ENCODE results near the gene SMURF1. TPM values are rescaled to one million over a fixed set of nuclear protein-coding genes. Genes with fewer than 3 reads are reported as not detected.

SMURF1 gene
- total and polyA plus RNA-seq, 2 of the 8 experiments (the other 6 are each of a cell fraction or from before 2014, with no cell fraction given): 9.6 to 24.5 TPM

DNA sequence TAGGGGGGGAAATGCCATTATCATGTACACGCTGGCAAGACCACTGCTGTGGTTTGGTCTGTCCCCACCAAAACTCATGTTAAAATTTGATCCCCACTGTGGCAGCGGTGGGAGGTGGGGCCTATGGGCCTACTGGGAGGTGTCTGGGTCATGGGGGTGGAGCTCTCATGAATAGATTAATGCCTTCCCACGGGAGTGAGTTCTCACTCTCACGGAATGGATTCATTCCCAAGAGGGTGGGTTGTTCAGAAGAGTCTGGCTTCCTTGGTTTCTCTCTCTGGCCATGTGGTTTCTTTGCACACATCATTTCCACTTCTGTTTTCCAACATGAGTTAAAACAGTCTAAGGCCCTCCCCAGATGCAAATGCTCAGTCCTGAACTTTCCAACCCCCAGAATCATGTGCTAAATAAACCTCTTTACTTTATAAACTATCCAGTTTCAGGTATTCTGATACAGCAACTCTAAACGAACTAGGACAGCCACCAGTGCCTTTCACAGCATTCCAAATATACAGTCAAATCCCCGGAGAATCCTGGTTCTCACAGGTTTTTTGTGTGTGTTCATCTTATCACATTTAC is 44.3 kb downstream of the SMURF1 start:
- Histone ChIP-seq H2BK15ac (ENCODE audit: low read length) (no peak overlapping the region), H4K8ac (ENCODE audit: extremely low read depth, insufficient read depth, low read length) (no peak overlapping the region), H3K4me1 (replicated peaks in 1 of 4; ENCODE audit: control insufficient read depth in 3 of 4, insufficient read depth in 4 of 4, low read length in 3 of 4) (peaks cover 3 to 14% (median 12%) of the 10 kb centered on the region in 4 experiments; a peak in 4 of 7 replicates), H2AFZ (ENCODE audit: low read length) (no peak overlapping the region), H3K56ac (replicated peaks; ENCODE audit: insufficient read length, low read depth, low read length) (no peak overlapping the region), H4K91ac (replicated peaks; ENCODE audit: insufficient read length, low read length) (no peak overlapping the region), H4K20me1 (replicated peaks in 1 of 2; ENCODE audit: control insufficient read depth in 1 of 2, insufficient read depth in 2 of 2, low read length in 2 of 2) (peaks cover 2 to 5% of the 10 kb centered on the region in 2 experiments), H3K23me2 (ENCODE audit: low read depth, low read length) (no peaks in the 10 kb centered on the region), H3K79me2 (ENCODE audit: control insufficient read depth in 1 of 2, insufficient read depth in 2 of 2, low read length in 2 of 2) (peaks cover 4 to 93% of the 10 kb centered on the region in 2 experiments; a peak in 3 of 4 replicates), H3K4me3 (ENCODE audit: extremely low read depth in 1 of 4, insufficient read depth in 2 of 4, low read depth in 3 of 4, low read length in 4 of 4) (peak overlapping the region in 1 of 4 experiments; percentile 30; a peak in 1 of 8 replicates), H3K18ac (ENCODE audit: extremely low read depth, low read length) (no peak overlapping the region), H2BK12ac (ENCODE audit: low read depth, low read length) (no peak overlapping the region), H3K9me3 (ENCODE audit: insufficient read depth in 2 of 2, low read depth in 1 of 2, low read length in 1 of 2) (no peaks in the 10 kb centered on the region), H3K27me3 (replicated peaks in 1 of 4; ENCODE audit: control insufficient read depth in 3 of 4, extremely low read depth in 1 of 4, insufficient read depth in 3 of 4, low read length in 3 of 4) (no peaks in the 10 kb centered on the region), H3K4me2 (ENCODE audit: insufficient read depth in 1 of 2, low read depth in 2 of 2, low read length in 2 of 2) (peak overlapping the region; percentile 12 to 29; a peak in 3 of 4 replicates), H2BK20ac (ENCODE audit: low read length) (no peak overlapping the region), H3K27ac (ENCODE audit: low read depth, low read length) (no peak overlapping the region), H3K9ac (replicated peaks in 1 of 4; ENCODE audit: extremely low read depth in 1 of 4, low read depth in 3 of 4, low read length in 3 of 4) (no peak overlapping the region), H2AK5ac (ENCODE audit: low read depth, low read length) (no peak overlapping the region), H3K23ac (ENCODE audit: insufficient read length) (no peak overlapping the region), H2BK5ac (ENCODE audit: low read depth, low read length) (no peak overlapping the region), H3K4ac (replicated peaks; ENCODE audit: insufficient read length, low read depth, low read length) (no peak overlapping the region), H2BK120ac (replicated peaks; ENCODE audit: low read depth, low read length) (no peak overlapping the region), H3K79me1 (ENCODE audit: low read depth, low read length) (peaks cover 2% of the 10 kb centered on the region; the same call in 1 of the 2 replicates), H3K14ac (ENCODE audit: insufficient read length) (no peak overlapping the region), H3K36me3 (ENCODE audit: control insufficient read depth in 2 of 4, insufficient read depth in 4 of 4, low read length in 3 of 4) (no peaks in the 10 kb centered on the region), H4K5ac (ENCODE audit: insufficient read length, low read depth, low read length) (no peak overlapping the region)
- 65% methylated on average over 6 of the region's 6 CpGs; no CpG with 5 or more reads in 1 of the 2 experiments for WGBS, 2 experiments (ENCODE audit: extremely low coverage in 1 of 2, insufficient coverage in 1 of 2, insufficient read length in 1 of 2, insufficient replicate concordance in 2 of 2, low coverage in 1 of 2, low lambda C conversion rate in 2 of 2, missing lambda C conversion rate in 1 of 2)
- FAIRE-seq (no peak), DNase-seq (ENCODE audit: low read depth in 1 of 2, low spot score in 2 of 2) (no peak)
- ChIA-PET POLR2A (ENCODE audit: partially characterized antibody) (interaction anchor here (1.1 to 1.4 kb wide), 2 partner anchors 45 to 258 kb away, joined by 3 to 4 read pairs; partner anchors contain the start of gene SMURF1), CTCF (ENCODE audit: partially characterized antibody) (interaction anchor here (1.5 kb wide), 1 partner anchor 17 kb away, joined by 7 read pairs; no protein-coding TSS in a partner anchor)
- TF ChIP-seq SUZ12 (IDR thresholded peaks at IDR 0.05; ENCODE audit: low read length) (no peak), PHF8 (conservative IDR thresholded peaks at IDR 0.05; ENCODE audit: low read depth, low read length) (no peak), RFX5 (IDR thresholded peaks at IDR 0.05; ENCODE audit: borderline replicate concordance, low read depth, low read length) (no peak), POLR2A (IDR thresholded peaks at IDR 0.05; ENCODE audit: control extremely low read depth in 1 of 2, low read depth in 2 of 2, low read length in 2 of 2) (no peak), TAF1 (IDR thresholded peaks at IDR 0.05; ENCODE audit: low read depth, low read length) (no peak), SIN3A (conservative IDR thresholded peaks at IDR 0.05 in 1 of 2, IDR thresholded peaks at IDR 0.05 in 1 of 2; ENCODE audit: low read depth in 1 of 2, low read length in 2 of 2) (no peak)

Measured in H1 (cell line).